NCI-H345 treated with DMSO at 0.1 percent for 48 hours (cell line): ENCODE measurements around the gene SKAP2.

Experiments used
- DNase-seq: peaks from one replicate; lab custom pipeline; 2025; ENCODE audit not compliant: unreplicated experiment; lab: John Stamatoyannopoulos, UW

Gene SKAP2

GRCh38 chr7:26864309-26865093 lies at the start of gene SKAP2:
Gene SKAP2 (minus strand): TSS chr7:26864590. CDS start chr7:26864429, 161 bp downstream.
- DNase-seq, result peak; percentile 98

GRCh38 chr7:26912933-26913536 lies 48.6 kb upstream of the SKAP2 start:
- DNase-seq, result no peak

GRCh38 chr7:26912338-26912737 lies 47.9 kb upstream of the SKAP2 start:
- DNase-seq, result no peak

GRCh38 chr7:26910221-26910620 lies 45.8 kb upstream of the SKAP2 start:
- no peak for DNase-seq

- DNase-seq, result no peak
Measured at GRCh38 chr7:26900251-26900650, 35.9 kb upstream of the SKAP2 start.

GRCh38 chr7:26899519-26899918 lies 35.1 kb upstream of the SKAP2 start:
- no peak for DNase-seq

- DNase-seq, result no peak
Measured at GRCh38 chr7:26898891-26899290, 34.5 kb upstream of the SKAP2 start.

- no peak for DNase-seq
Measured at GRCh38 chr7:26897928-26898327, 33.5 kb upstream of the SKAP2 start.

GRCh38 chr7:26891400-26892350 lies 27.3 kb upstream of the SKAP2 start:
- DNase-seq, result no peak

- no peak for DNase-seq
Measured at GRCh38 chr7:26880852-26881251, 16.5 kb upstream of the SKAP2 start.

GRCh38 chr7:26879671-26880070 lies 15.3 kb upstream of the SKAP2 start:
- DNase-seq, result no peak

GRCh38 chr7:26868841-26869495 lies 4.6 kb upstream of the SKAP2 start:
- DNase-seq, result no peak

- DNase-seq, result no peak
Measured at GRCh38 chr7:26865094-26865388, 651 bp upstream of the SKAP2 start.

- DNase-seq, result peak; percentile 52
Measured at GRCh38 chr7:26863518-26864308, 677 bp downstream of the SKAP2 start.

GRCh38 chr7:26862834-26863233 lies 1.6 kb downstream of the SKAP2 start:
- DNase-seq, result no peak

GRCh38 chr7:26861050-26861449 lies 3.3 kb downstream of the SKAP2 start:
- DNase-seq, result no peak

GRCh38 chr7:26860361-26860760 lies 4.0 kb downstream of the SKAP2 start:
- no peak for DNase-seq

- no peak for DNase-seq
Measured at GRCh38 chr7:26859720-26860119, 4.7 kb downstream of the SKAP2 start.

GRCh38 chr7:26858735-26859134 lies 5.7 kb downstream of the SKAP2 start:
- DNase-seq, result no peak

- no peak for DNase-seq
Measured at GRCh38 chr7:26858241-26858715, 6.1 kb downstream of the SKAP2 start.
